ENCODE data around the gene TSHZ2.

TSHZ2 gene

DNA sequence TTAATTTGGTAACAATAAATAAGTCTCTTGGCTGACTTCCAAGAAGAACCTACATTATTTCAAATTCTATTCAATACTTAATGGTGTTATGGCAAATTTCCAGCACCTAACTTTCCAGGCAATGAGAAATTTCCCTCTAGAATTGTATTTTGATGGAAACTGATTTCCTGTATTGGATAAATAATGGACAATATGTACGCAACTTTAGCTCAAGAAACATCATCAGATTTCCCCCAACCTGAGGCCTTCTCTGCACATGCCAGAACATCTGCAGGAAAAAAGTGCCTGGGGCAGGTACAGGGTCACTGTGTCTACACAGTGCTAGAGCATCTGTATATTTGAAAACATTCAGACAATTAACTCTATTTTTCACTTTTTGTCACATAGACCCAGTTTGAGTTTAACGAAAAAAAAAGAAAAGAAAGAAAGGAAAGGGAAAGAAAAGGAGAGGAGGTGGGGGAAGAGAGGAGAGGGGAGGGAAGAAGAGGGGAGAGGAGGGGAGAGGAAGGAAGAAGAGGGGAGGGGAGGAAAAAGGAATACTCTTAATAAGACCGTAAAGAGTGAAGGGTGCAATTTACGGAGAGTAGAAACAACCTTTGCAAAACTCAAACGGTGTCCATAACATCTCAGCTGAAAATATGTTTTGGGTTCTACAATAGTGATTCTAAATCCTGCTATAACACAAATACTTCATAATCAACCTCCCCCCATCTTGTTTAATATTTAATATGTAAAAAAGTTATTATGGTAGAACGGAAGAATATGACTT lies 130.0 kb downstream of the TSHZ2 start:
- TF ChIP-seq FOXP2 (optimal IDR thresholded peaks at IDR 0.05; ENCODE audit: borderline replicate concordance, extremely low read depth, extremely low read length, insufficient read depth) (no peak), TAF1 (IDR thresholded peaks at IDR 0.05; ENCODE audit: borderline replicate concordance, insufficient read depth, low read length) (no peak), SIN3A (IDR thresholded peaks at IDR 0.05; ENCODE audit: borderline replicate concordance, insufficient read depth, low read length) (no peak), POLR2AphosphoS5 (IDR thresholded peaks at IDR 0.05; ENCODE audit: low read depth, low read length) (no peak)
- TF ChIP-seq, protein P1, sequence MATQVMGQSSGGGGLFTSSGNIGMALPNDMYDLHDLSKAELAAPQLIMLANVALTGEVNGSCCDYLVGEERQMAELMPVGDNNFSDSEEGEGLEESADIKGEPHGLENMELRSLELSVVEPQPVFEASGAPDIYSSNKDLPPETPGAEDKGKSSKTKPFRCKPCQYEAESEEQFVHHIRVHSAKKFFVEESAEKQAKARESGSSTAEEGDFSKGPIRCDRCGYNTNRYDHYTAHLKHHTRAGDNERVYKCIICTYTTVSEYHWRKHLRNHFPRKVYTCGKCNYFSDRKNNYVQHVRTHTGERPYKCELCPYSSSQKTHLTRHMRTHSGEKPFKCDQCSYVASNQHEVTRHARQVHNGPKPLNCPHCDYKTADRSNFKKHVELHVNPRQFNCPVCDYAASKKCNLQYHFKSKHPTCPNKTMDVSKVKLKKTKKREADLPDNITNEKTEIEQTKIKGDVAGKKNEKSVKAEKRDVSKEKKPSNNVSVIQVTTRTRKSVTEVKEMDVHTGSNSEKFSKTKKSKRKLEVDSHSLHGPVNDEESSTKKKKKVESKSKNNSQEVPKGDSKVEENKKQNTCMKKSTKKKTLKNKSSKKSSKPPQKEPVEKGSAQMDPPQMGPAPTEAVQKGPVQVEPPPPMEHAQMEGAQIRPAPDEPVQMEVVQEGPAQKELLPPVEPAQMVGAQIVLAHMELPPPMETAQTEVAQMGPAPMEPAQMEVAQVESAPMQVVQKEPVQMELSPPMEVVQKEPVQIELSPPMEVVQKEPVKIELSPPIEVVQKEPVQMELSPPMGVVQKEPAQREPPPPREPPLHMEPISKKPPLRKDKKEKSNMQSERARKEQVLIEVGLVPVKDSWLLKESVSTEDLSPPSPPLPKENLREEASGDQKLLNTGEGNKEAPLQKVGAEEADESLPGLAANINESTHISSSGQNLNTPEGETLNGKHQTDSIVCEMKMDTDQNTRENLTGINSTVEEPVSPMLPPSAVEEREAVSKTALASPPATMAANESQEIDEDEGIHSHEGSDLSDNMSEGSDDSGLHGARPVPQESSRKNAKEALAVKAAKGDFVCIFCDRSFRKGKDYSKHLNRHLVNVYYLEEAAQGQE (IDR thresholded peaks at IDR 0.05; ENCODE audit: insufficient read depth in 1 of 2, low read depth in 2 of 2, low read length in 2 of 2), result no peak

DNA sequence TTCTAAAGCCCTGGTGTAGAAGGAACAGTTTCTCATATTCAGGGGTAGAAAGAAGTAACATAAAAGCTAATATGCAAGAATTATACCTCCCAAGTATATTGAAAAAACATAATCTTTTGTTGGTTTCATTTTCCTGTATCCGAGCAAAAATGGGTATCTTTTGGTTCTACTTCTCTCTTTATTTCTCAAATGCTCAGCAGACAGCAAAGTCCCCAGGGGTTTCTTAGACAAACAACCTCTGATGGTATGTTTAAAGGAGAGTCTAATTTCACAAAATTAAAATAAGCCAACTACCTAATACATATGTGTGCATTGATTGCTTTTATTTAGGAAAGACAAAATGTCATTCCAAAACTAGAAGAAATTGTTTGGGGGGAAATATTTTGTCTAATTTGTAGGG lies 131.0 kb downstream of the TSHZ2 start:
- TF ChIP-seq POLR2AphosphoS5 (IDR thresholded peaks at IDR 0.05; ENCODE audit: low read depth, low read length) (no peak), TAF1 (IDR thresholded peaks at IDR 0.05; ENCODE audit: borderline replicate concordance, insufficient read depth, low read length) (no peak), SIN3A (IDR thresholded peaks at IDR 0.05; ENCODE audit: borderline replicate concordance, insufficient read depth, low read length) (no peak)
- TF ChIP-seq, protein P1 (IDR thresholded peaks at IDR 0.05; ENCODE audit: insufficient read depth in 1 of 2, low read depth in 2 of 2, low read length in 2 of 2), result no peak

DNA sequence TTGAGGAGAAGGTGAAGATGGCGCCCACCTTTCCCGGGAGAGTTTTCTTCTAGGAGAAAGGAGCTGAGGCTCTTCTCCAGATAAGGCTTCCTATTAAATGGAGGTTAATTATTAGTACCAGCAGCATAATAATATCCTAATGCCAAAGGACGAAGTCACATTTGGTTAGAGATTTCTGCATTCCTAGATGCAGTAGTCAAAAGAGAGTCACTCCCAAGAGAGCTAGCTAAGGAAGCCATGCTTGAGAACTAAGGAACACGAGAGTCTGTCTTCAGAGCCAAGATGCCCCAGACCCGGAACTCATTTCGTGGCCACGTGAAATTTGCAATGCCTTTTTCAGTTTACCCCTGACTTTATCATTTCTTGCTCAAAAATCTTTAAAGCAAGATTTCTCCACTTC lies 132.7 kb downstream of the TSHZ2 start:
- TF ChIP-seq POLR2AphosphoS5 (IDR thresholded peaks at IDR 0.05; ENCODE audit: low read depth, low read length) (no peak), FOXP2 (optimal IDR thresholded peaks at IDR 0.05; ENCODE audit: borderline replicate concordance, extremely low read depth, extremely low read length, insufficient read depth) (no peak), SIN3A (IDR thresholded peaks at IDR 0.05; ENCODE audit: borderline replicate concordance, insufficient read depth, low read length) (no peak), TAF1 (IDR thresholded peaks at IDR 0.05; ENCODE audit: borderline replicate concordance, insufficient read depth, low read length) (no peak)
- TF ChIP-seq, protein P1 (IDR thresholded peaks at IDR 0.05; ENCODE audit: insufficient read depth in 1 of 2, low read depth in 2 of 2, low read length in 2 of 2), result no peak

DNA sequence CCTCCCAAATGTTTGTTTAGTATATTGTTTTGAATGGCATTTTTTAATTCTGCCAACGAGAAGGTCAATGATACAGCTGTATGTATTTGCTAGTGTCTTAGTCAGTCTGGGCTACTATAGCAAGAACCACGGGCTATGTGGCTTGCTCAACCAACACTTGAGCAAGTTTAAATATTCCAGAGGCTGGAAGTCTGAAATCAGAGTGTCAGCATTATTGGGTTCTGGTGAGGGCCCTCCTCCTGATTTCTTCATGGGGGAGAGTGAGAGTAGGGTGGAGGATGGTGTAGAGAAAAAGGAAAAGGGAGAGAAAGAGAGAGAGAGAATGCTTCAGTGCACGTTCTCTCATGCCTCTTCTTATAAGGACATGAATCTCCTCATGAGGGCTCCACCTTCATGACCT lies 144.6 kb downstream of the TSHZ2 start:
- TF ChIP-seq FOXP2 (optimal IDR thresholded peaks at IDR 0.05; ENCODE audit: borderline replicate concordance, extremely low read depth, extremely low read length, insufficient read depth) (no peak), SIN3A (IDR thresholded peaks at IDR 0.05; ENCODE audit: borderline replicate concordance, insufficient read depth, low read length) (no peak)
- TF ChIP-seq, protein P1 (IDR thresholded peaks at IDR 0.05; ENCODE audit: insufficient read depth in 1 of 2, low read depth in 2 of 2, low read length in 2 of 2), result no peak

DNA sequence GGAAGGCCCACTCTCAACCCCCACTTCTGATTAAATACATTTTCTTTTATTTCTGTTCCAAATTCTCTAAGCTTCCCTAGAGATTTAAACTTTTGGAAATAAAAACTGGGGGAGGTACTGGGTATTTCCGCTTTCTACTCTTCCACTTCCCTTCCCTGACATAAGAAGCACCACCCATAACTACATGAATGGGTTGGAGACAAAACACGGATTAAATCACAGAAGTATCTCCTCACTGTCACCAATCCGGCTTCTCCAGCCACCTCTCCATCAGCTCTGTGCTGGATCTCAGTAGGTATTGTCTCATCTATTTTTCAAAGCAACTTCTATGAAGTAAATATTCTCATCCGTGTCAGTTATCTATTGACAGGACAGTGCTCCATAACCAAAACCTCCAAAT lies 150.7 kb downstream of the TSHZ2 start:
- TF ChIP-seq POLR2AphosphoS5 (IDR thresholded peaks at IDR 0.05; ENCODE audit: low read depth, low read length), result no peak

Measured in PFSK-1 (cell line).